ENCODE measurements around the gene PRELP.

DNA sequence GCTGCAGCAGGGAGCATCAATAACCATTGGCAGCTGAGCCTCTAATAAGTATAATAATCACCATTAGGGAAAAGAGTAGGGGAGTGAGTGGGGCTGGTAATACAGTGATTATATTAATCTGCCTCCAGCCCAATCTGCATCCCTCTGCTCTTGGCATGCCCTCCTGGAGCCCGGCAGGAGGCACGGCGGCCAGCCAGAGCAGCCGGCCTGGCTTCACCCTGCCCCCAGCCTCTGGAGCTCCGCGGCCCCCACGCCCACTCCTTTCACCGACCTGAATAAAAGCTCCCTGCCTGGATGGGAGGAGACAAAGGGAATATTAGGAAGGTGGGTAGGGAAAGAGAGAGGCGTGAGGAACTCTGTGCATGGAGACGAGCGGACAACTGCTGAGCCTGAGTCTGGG is 46.6 kb downstream of the PRELP start:
- TF ChIP-seq, protein P1, sequence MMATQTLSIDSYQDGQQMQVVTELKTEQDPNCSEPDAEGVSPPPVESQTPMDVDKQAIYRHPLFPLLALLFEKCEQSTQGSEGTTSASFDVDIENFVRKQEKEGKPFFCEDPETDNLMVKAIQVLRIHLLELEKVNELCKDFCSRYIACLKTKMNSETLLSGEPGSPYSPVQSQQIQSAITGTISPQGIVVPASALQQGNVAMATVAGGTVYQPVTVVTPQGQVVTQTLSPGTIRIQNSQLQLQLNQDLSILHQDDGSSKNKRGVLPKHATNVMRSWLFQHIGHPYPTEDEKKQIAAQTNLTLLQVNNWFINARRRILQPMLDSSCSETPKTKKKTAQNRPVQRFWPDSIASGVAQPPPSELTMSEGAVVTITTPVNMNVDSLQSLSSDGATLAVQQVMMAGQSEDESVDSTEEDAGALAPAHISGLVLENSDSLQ (IDR thresholded peaks at IDR 0.05) = no peak
- TF ChIP-seq BHLHE40 (IDR thresholded peaks at IDR 0.05; ENCODE audit: borderline replicate concordance) (no peak), SP1 (IDR thresholded peaks at IDR 0.05) (no peak), FOXM1 (IDR thresholded peaks at IDR 0.05; ENCODE audit: borderline replicate concordance) (no peak), FOXK2 (IDR thresholded peaks at IDR 0.05) (no peak), ARNT (IDR thresholded peaks at IDR 0.05) (no peak), L3MBTL2 (conservative IDR thresholded peaks at IDR 0.05) (no peak), ELF4 (IDR thresholded peaks at IDR 0.05) (no peak), FOXA1 (IDR thresholded peaks at IDR 0.05) (no peak), SUZ12 (IDR thresholded peaks at IDR 0.05) (no peak)

All from HEK293T (cell line).